ENCODE measurements around the gene PKDCC.

Gene PKDCC

GRCh38 chr2:42008241-42008921 lies 39.4 kb upstream of the PKDCC start:
- peak; percentile 3 for DNase-seq (ENCODE audit: low read depth)
- H3K4me3 ChIP-seq (ENCODE audit: low read length) = no peak overlapping the region
- TF ChIP-seq, protein P1, sequence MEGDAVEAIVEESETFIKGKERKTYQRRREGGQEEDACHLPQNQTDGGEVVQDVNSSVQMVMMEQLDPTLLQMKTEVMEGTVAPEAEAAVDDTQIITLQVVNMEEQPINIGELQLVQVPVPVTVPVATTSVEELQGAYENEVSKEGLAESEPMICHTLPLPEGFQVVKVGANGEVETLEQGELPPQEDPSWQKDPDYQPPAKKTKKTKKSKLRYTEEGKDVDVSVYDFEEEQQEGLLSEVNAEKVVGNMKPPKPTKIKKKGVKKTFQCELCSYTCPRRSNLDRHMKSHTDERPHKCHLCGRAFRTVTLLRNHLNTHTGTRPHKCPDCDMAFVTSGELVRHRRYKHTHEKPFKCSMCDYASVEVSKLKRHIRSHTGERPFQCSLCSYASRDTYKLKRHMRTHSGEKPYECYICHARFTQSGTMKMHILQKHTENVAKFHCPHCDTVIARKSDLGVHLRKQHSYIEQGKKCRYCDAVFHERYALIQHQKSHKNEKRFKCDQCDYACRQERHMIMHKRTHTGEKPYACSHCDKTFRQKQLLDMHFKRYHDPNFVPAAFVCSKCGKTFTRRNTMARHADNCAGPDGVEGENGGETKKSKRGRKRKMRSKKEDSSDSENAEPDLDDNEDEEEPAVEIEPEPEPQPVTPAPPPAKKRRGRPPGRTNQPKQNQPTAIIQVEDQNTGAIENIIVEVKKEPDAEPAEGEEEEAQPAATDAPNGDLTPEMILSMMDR (IDR thresholded peaks at IDR 0.05; ENCODE audit: insufficient read depth, low read depth, low read length, missing control alignments) = no peak

DNA sequence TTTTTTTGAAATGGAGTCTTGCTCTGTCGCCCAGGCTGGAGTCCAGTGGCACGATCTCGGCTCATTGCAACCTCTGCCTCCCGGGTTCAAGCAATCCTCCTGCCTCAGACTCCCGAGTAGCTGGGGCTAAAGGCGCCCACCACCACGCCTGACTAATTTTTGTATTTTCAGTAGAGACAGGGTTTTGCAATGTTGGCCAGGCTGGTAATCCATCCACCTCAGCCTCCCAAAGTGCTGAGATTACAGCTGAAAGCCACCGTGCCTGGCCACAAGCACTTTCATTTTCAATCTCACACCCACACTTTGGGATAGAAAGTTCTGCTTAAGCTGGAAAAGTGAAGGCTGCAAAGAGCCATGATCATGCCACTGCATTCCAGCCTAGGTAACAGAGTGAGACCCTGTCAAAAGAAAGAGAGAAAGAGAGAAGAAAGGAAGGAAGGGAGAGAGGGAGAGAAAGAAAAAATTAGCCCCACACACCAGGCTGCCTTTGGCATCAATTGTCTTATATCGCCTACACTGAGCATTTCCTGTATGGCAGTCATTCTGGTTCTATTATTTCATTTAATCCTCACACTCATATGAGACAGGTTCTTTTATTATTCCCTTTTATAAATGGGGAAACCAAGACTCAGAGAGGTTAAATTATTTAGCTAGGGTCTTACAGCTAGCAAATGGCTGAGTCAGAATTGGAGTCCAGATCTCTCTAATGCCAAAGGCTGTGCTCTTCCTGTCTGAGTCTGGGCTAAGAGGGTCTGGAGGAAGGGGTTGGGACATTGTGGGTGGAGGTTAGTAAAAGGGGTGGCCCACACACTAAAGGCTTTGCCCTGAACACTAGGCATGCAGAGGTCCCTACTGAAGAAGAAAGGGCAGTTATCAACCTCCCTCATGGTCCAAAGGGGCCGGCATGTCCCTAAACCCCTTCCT lies 37.9 kb upstream of the PKDCC start:
- no peak for DNase-seq (ENCODE audit: low read depth)
- TF ChIP-seq, protein P1 (IDR thresholded peaks at IDR 0.05; ENCODE audit: insufficient read depth, low read depth, low read length, missing control alignments) = no peak
- H3K4me3 ChIP-seq (ENCODE audit: low read length) = no peak overlapping the region

DNA sequence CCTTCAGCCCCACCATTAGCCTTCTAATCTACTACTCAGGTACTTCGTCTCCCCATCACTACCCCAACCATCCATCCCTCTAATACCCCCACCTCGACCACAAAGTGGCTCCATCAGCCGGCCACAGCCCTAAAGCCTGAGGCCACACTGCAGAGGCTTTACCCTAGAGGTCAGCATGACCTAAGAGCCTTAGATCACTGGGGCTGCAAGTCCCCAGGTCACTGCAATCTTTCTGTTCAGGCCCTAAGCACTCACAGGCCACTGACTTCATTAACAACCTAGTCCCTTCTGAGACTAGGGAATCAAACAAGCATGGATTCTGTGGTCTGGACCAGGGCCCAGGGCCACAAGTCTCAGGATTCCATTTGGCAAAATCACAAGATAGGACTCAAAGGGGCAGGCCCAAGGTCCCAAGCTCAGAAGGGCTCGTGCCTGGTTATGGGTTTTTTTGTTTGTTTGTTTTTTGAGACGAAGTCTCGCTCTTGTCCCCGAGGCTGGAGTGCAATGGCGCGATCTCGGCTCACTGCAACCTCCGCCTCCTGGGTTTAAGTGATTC lies 37.0 kb upstream of the PKDCC start:
- TF ChIP-seq, protein P1 (IDR thresholded peaks at IDR 0.05; ENCODE audit: insufficient read depth, low read depth, low read length, missing control alignments) = no peak
- DNase-seq (ENCODE audit: low read depth) = no peak
- H3K4me3 ChIP-seq (ENCODE audit: low read length) = no peak overlapping the region

GRCh38 chr2:42012137-42012536 lies 35.7 kb upstream of the PKDCC start:
- DNase-seq (ENCODE audit: low read depth) = peak; percentile 6
- TF ChIP-seq, protein P1 (IDR thresholded peaks at IDR 0.05; ENCODE audit: insufficient read depth, low read depth, low read length, missing control alignments) = no peak
- no peak overlapping the region for H3K4me3 ChIP-seq (ENCODE audit: low read length)

DNA sequence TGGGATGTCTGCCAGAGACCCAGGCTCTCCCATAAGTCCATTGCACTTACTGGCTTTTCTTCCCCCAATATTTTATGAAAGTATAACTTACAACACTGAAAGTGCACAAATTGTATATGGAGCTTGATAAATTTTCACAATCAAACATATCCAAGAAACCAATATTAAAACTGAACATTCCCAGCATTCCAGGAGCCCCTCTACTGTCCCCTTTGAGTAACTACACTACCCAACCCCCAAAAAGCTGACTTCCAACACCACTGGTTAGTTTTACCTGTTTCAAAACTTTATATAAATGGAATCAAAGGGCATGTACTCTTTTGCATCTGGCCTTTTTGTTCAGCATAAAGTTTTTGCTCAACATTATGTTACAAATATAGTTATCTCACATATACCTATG lies 35.2 kb upstream of the PKDCC start:
- TF ChIP-seq, protein P1 (IDR thresholded peaks at IDR 0.05; ENCODE audit: insufficient read depth, low read depth, low read length, missing control alignments) = no peak
- no peak overlapping the region for H3K4me3 ChIP-seq (ENCODE audit: low read length)
- no peak for DNase-seq (ENCODE audit: low read depth)

GRCh38 chr2:42013409-42013808 lies 34.4 kb upstream of the PKDCC start:
- TF ChIP-seq, protein P1 (IDR thresholded peaks at IDR 0.05; ENCODE audit: insufficient read depth, low read depth, low read length, missing control alignments) = no peak
- H3K4me3 ChIP-seq (ENCODE audit: low read length) = no peak overlapping the region
- DNase-seq (ENCODE audit: low read depth) = peak; percentile 25
